Measurements from ENCODE around the gene GLIS2. TPM values are rescaled to one million over a fixed set of nuclear protein-coding genes. Genes with fewer than 3 reads are reported as not detected.

GLIS2 gene
- total and polyA plus RNA-seq, 2 of the 4 experiments (the other 2 are of a cell fraction) = 0.36 to 8.4 TPM

DNA sequence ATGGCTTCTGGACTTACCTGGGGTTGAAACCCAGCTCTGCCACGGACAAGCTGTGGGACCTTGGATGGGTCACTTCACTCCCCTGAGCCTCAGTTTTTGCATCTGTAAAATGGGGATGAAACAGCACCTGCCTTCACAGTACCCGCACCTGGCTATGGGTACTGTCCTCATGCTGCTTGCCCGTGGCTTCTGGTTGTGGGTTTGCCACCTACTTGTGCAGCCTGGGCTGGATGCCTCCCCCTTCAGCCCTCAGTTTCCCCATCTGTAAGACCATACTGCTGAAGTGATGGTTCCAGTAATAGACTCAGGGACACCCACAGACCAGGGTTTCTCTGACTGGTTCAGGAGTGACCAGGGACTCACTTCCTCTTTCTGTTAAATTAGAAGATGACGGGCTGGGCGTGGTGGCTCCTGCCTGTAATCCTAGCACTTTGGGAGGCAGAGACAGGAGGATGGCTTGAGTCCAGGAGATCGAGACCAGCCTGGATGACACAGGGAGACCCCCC is 9.4 kb downstream of the GLIS2 start:
- Histone ChIP-seq H3K9me1 (ENCODE audit: insufficient read depth, low read length) (peaks cover 19% of the 10 kb centered on the region), H3K56ac (ENCODE audit: extremely low read depth, insufficient read depth, low read length) (no peak overlapping the region), H3K79me1 (ENCODE audit: low read depth in 1 of 2, low read length in 2 of 2) (peaks cover 25 to 89% of the 10 kb centered on the region in 2 experiments), H2AK5ac (ENCODE audit: low read depth, low read length) (peak overlapping the region; percentile 60), H3K4me3 (ENCODE audit: insufficient read depth, low read depth, low read length) (no peak overlapping the region), H2AFZ (replicated peaks; ENCODE audit: low read length, poor library complexity) (no peak overlapping the region), H3K4me2 (ENCODE audit: low read depth, low read length) (no peak overlapping the region), H2AK9ac (replicated peaks; ENCODE audit: low read depth, low read length, poor library complexity) (peak overlapping the region; percentile 16), H2BK5ac (ENCODE audit: low read depth, low read length, poor library complexity, severe bottlenecking) (no peak overlapping the region), H3K36me3 (ENCODE audit: control insufficient read depth, insufficient read depth, low read length) (no peaks in the 10 kb centered on the region; the same call in 1 of the 2 replicates), H3K9ac (ENCODE audit: low read depth, low read length) (no peak overlapping the region), H3K27ac (ENCODE audit: insufficient read depth, low read length) (no peak overlapping the region), H3K9me3 (ENCODE audit: control insufficient read depth, insufficient read depth, low read length) (no peaks in the 10 kb centered on the region), H4K5ac (ENCODE audit: low read depth, low read length) (no peak overlapping the region), H4K8ac (ENCODE audit: low read depth in 2 of 2, low read length in 2 of 2) (no peak overlapping the region), H4K91ac (ENCODE audit: insufficient read depth, low read depth, low read length) (no peak overlapping the region), H3K4ac (ENCODE audit: low read depth, low read length) (no peak overlapping the region), H3K18ac (ENCODE audit: low read depth, low read length) (no peak overlapping the region), H3K14ac (replicated peaks; ENCODE audit: low read depth, low read length) (no peak overlapping the region), H3K4me1 (ENCODE audit: control insufficient read depth, insufficient read depth, low read length) (peaks cover 32% of the 10 kb centered on the region), H2BK120ac (ENCODE audit: low read depth, low read length) (no peak overlapping the region), H3K27me3 (ENCODE audit: control insufficient read depth, insufficient read depth, low read length) (no peaks in the 10 kb centered on the region), H4K20me1 (ENCODE audit: insufficient read depth, low read length) (peaks cover 81% of the 10 kb centered on the region), H2BK20ac (ENCODE audit: low read depth, low read length) (no peak overlapping the region), H2BK15ac (ENCODE audit: low read depth, low read length) (no peak overlapping the region), H3K23ac (ENCODE audit: low read depth, low read length) (peak overlapping the region; percentile 66)
- intact Hi-C loops (cut with micrococcal nuclease) (no loop called here), dilution Hi-C loops (cut with HindIII; ENCODE audit: low sequenced_read_pairs, unreplicated experiment) (no loop called here), in situ Hi-C loops (cut with MboI; ENCODE audit: low sequenced_read_pairs) (no loop called here)
- WGBS, 2 experiments (ENCODE audit: extremely low coverage in 2 of 2, insufficient read length in 1 of 2) = 80% methylated on average over 1 of the region's 6 CpGs; no CpG with 5 or more reads in 1 of the 2 experiments
- DNase-seq (no peak), ATAC-seq (ENCODE audit: low read depth) (no peak)
- ChIA-PET POLR2A (ENCODE audit: unreplicated experiment) (no interaction called here), CTCF (no interaction called here)
- no TSS peak for BruUV-seq (replicated peaks)
- no peak for TF ChIP-seq MAFK (IDR thresholded peaks at IDR 0.05; ENCODE audit: low read depth, low read length)
- no peak for TF ChIP-seq FOS (IDR thresholded peaks at IDR 0.05; ENCODE audit: low read depth, low read length)
- no peak for TF ChIP-seq CEBPB (IDR thresholded peaks at IDR 0.05; ENCODE audit: low read depth, low read length)
- TF ChIP-seq MAZ (IDR thresholded peaks at IDR 0.05; ENCODE audit: borderline replicate concordance, low read depth, low read length) = no peak
- TF ChIP-seq MXI1 (IDR thresholded peaks at IDR 0.05; ENCODE audit: borderline replicate concordance, low read depth, low read length) = no peak
- TF ChIP-seq, protein P1, sequence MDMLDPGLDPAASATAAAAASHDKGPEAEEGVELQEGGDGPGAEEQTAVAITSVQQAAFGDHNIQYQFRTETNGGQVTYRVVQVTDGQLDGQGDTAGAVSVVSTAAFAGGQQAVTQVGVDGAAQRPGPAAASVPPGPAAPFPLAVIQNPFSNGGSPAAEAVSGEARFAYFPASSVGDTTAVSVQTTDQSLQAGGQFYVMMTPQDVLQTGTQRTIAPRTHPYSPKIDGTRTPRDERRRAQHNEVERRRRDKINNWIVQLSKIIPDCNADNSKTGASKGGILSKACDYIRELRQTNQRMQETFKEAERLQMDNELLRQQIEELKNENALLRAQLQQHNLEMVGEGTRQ (IDR thresholded peaks at IDR 0.05; ENCODE audit: low read depth, low read length) = no peak
- no peak for TF ChIP-seq RCOR1 (IDR thresholded peaks at IDR 0.05; ENCODE audit: insufficient replicate concordance, low read length)
- no peak for TF ChIP-seq BHLHE40 (IDR thresholded peaks at IDR 0.05; ENCODE audit: low read depth, low read length)
- TF ChIP-seq CTCF (conservative IDR thresholded peaks at IDR 0.05; ENCODE audit: low read depth, low read length) = no peak
- TF ChIP-seq SMC3 (IDR thresholded peaks at IDR 0.05; ENCODE audit: low read depth, low read length) = no peak
- TF ChIP-seq POLR2A (IDR thresholded peaks at IDR 0.05; ENCODE audit: low read depth, low read length) = no peak
- no peak for TF ChIP-seq ELK1 (IDR thresholded peaks at IDR 0.05; ENCODE audit: borderline replicate concordance, low read depth, low read length)
- TF ChIP-seq RFX5 (IDR thresholded peaks at IDR 0.05; ENCODE audit: low read depth, low read length) = no peak
- TF ChIP-seq CHD1 (IDR thresholded peaks at IDR 0.05; ENCODE audit: low read depth, low read length) = no peak
- TF ChIP-seq RAD21 (IDR thresholded peaks at IDR 0.05; ENCODE audit: low read length) = no peak
- no peak for TF ChIP-seq NFE2L2 (IDR thresholded peaks at IDR 0.05; ENCODE audit: low read depth, low read length)

Data from IMR-90 (cell line).